Calu3 (cell line): ENCODE data around the gene KRTAP9-3. TPM values are rescaled to one million over a fixed set of nuclear protein-coding genes. Genes with fewer than 3 reads are reported as not detected.
"Not testable (repeated sequence)": the region's sequence is repeated elsewhere in the genome, so short reads cannot be mapped to it uniquely, and the experiment has no call there.

Experiments used
- BruUV-seq: library from RNA; stranded (reverse); fragments of 400-500 nt; replicated peaks from 2 replicates; lab custom pipeline; 2021; lab: Mats Ljungman, UMichigan
- CTCF ChIA-PET: fragments of 300-600 bp; sonication (Branson Sonifier 250); formaldehyde crosslinking; loops from one replicate; lab custom pipeline; 2022; ENCODE audit warnings: antibody characterized with exemption; lab: Charles Lee
- DNase-seq: peaks from one replicate; pipeline ENCODE4 v3.0.0; 2022
- H3K27ac Mint-ChIP-seq: one replicate; pipeline ENCODE4 v1.8.0; 2022; ENCODE audit warnings: mixed read lengths; ENCODE audit not compliant: unreplicated experiment
- H3K27me3 Mint-ChIP-seq: one replicate; pipeline ENCODE4 v1.8.0; 2022; ENCODE audit warnings: mixed read lengths; ENCODE audit not compliant: unreplicated experiment
- H3K36me3 Mint-ChIP-seq: one replicate; pipeline ENCODE4 v1.8.0; 2022; ENCODE audit warnings: mild to moderate bottlenecking, moderate library complexity, mixed read lengths; ENCODE audit not compliant: insufficient read depth, unreplicated experiment
- H3K4me1 Mint-ChIP-seq: one replicate; pipeline ENCODE4 v1.8.0; 2022; ENCODE audit warnings: mild to moderate bottlenecking, low read depth, mixed read lengths; ENCODE audit not compliant: unreplicated experiment
- H3K4me3 Mint-ChIP-seq: one replicate; pipeline ENCODE4 v1.8.0; 2022; ENCODE audit warnings: mild to moderate bottlenecking, low read depth, moderate library complexity, mixed read lengths; ENCODE audit not compliant: unreplicated experiment
- H3K9me3 Mint-ChIP-seq: one replicate; pipeline ENCODE4 v1.8.0; 2022; ENCODE audit warnings: low read depth, mixed read lengths; ENCODE audit not compliant: unreplicated experiment
- intact Hi-C: fragments of 100-400 bp; cut with micrococcal nuclease; formaldehyde crosslinking; loops from one replicate; pipeline ENCODE4 v1.10.0; 2022; ENCODE audit not compliant: unreplicated experiment
- total RNA-seq: library from RNA; stranded (reverse); gene quantifications from 2 replicates; pipeline ENCODE4 v1.2.3, GENCODE V29; 2022
- TF ChIP-seq, protein P1 (sequence below): fragments of 200-600 bp; IDR thresholded peaks from one replicate; pipeline ENCODE4 v1.8.0; 2022; ENCODE audit warnings: antibody characterized with exemption; ENCODE audit not compliant: unreplicated experiment

KRTAP9-3 gene
- total RNA-seq, 1 experiment from 2014 or later, result not detected

DNA sequence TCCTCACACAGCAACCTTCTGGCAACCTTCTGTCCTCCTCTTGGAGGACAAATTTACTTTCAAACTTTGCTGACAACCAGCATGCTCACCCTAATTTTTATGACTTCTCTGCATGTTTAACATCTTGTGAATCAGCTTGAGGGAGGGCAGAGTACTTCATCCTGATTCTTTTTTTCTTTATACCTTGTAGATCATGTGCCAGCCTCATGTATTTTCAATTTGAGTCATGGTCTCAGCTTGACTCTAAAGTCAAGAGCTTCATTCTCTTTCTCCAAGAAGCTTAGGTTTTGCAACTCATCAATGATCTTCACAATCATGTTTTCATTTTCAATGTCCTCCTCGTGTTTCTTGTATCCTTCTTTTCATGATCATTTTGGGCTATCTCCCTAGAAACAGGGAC lies 39.6 kb downstream of the KRTAP9-3 start:
- H3K36me3 Mint-ChIP-seq, result no peaks in the 10 kb centered on the region
- no peak overlapping the region for H3K4me3 Mint-ChIP-seq
- intact Hi-C loops, result no loop called here
- CTCF ChIA-PET, result no interaction called here
- TF ChIP-seq, protein P1, sequence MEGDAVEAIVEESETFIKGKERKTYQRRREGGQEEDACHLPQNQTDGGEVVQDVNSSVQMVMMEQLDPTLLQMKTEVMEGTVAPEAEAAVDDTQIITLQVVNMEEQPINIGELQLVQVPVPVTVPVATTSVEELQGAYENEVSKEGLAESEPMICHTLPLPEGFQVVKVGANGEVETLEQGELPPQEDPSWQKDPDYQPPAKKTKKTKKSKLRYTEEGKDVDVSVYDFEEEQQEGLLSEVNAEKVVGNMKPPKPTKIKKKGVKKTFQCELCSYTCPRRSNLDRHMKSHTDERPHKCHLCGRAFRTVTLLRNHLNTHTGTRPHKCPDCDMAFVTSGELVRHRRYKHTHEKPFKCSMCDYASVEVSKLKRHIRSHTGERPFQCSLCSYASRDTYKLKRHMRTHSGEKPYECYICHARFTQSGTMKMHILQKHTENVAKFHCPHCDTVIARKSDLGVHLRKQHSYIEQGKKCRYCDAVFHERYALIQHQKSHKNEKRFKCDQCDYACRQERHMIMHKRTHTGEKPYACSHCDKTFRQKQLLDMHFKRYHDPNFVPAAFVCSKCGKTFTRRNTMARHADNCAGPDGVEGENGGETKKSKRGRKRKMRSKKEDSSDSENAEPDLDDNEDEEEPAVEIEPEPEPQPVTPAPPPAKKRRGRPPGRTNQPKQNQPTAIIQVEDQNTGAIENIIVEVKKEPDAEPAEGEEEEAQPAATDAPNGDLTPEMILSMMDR, result no peak
- no peaks in the 10 kb centered on the region for H3K4me1 Mint-ChIP-seq
- no TSS peak for BruUV-seq
- no peak overlapping the region for H3K27ac Mint-ChIP-seq
- no peaks in the 10 kb centered on the region for H3K27me3 Mint-ChIP-seq
- no peaks in the 10 kb centered on the region for H3K9me3 Mint-ChIP-seq
- DNase-seq, result no peak

DNA sequence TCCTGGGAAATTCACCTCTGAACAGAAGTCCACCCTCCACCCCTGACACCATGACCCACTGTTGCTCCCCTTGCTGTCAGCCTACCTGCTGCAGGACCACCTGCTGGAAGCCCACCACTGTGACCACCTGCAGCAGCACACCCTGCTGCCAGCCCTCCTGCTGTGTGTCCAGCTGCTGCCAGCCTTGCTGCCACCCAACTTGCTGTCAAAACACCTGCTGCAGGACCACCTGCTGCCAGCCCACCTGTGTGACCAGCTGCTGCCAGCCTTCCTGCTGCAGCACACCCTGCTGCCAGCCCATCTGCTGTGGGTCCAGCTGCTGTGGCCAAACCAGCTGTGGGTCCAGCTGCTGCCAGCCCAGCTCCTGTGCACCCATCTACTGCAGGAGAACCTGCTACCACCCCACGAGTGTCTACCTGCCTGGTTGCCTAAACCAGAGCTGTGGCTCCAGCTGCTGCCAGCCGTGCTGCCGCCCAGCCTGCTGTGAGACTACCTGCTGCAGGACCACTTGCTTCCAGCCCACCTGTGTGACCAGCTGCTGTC lies 43.5 kb downstream of the KRTAP9-3 start, which contains the start of gene KRTAP9-7:
Gene KRTAP9-7, plus strand, starts transcription at position 51 of the 543 bp plus-strand sequence. Its CDS starts 0 bp downstream, at position 51.
- H3K4me1 Mint-ChIP-seq, H3K27ac Mint-ChIP-seq, H3K36me3 Mint-ChIP-seq, intact Hi-C loops, H3K27me3 Mint-ChIP-seq, DNase-seq, H3K9me3 Mint-ChIP-seq, BruUV-seq, H3K4me3 Mint-ChIP-seq: not testable (repeated sequence)
- CTCF ChIA-PET, result interaction anchor here (1.5 kb wide), 1 partner anchor 11 kb away, joined by 6 read pairs; the partner anchor contains the start of gene KRTAP9-6

DNA sequence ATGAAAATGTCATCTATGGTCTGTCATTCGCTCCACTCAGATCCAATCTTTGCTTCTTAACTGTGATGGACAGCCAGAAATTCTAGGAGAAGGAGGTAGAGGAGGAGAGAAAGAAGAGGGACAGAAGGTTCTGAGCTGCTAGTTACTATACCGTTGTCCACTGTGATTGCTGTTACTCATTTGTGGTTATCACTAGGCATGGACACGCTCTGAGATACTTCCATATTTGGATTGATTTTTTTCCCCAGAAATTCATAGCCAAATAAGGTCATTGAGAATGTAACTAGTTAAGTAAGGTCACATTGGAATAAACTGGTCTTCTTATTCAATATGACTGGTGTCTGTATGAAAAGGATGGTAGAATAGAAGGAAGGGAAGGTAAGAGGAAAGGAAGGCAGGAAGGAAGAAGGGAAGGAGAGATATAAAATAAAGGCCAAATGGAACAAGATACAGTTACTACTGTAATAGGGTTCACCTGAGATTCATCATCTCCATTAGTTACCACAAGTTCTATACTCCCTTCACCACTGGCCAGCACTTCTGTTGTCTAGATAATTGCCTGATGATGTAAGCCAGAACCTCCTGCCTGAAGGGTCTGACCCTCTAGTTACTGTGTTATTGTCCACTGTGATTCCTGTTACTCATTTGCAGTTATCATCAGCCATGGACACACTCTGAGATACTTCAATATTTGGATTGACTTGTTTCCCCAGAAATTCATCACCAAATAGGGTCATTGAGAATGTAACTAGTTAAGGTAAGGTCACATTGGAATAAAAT lies 46.1 kb downstream of the KRTAP9-3 start:
- intact Hi-C loops, result no loop called here
- no peaks in the 10 kb centered on the region for H3K9me3 Mint-ChIP-seq
- no peaks in the 10 kb centered on the region for H3K36me3 Mint-ChIP-seq
- CTCF ChIA-PET, result no interaction called here
- no peak for DNase-seq
- no TSS peak for BruUV-seq
- TF ChIP-seq, protein P1, result no peak
- H3K27ac Mint-ChIP-seq, result no peak overlapping the region
- H3K27me3 Mint-ChIP-seq, result no peaks in the 10 kb centered on the region
- H3K4me3 Mint-ChIP-seq, result no peak overlapping the region
- H3K4me1 Mint-ChIP-seq, result peaks cover under 1% of the 10 kb centered on the region

Other genes with a start within 250 kb of the KRTAP9-3 start
- gene KRT40, start 248.1 kb upstream of the KRTAP9-3 start, total RNA-seq, result not detected in 2 replicates
- gene KRTAP3-3, start 238.3 kb upstream of the KRTAP9-3 start, total RNA-seq, result not detected in 2 replicates
- gene KRTAP3-2, start 232.5 kb upstream of the KRTAP9-3 start, total RNA-seq, result not detected in 2 replicates
- not detected in 2 replicates for gene KRTAP3-1, start 223.3 kb upstream of the KRTAP9-3 start, total RNA-seq
- not detected in 2 replicates for gene KRTAP1-5, start 205.2 kb upstream of the KRTAP9-3 start, total RNA-seq
- gene KRTAP1-4, start 202.3 kb upstream of the KRTAP9-3 start, total RNA-seq, result not detected in 2 replicates
- gene KRTAP1-3, start 197.6 kb upstream of the KRTAP9-3 start, total RNA-seq, result not detected in 2 replicates
- 10.2 and 15.9 TPM in 2 replicates for gene KRTAP1-1, start 191.0 kb upstream of the KRTAP9-3 start, total RNA-seq
- gene KRTAP2-1, start 185.1 kb upstream of the KRTAP9-3 start, total RNA-seq, result not detected in 2 replicates
- not detected in 2 replicates for gene KRTAP2-2, start 177.2 kb upstream of the KRTAP9-3 start, total RNA-seq
- 9.4 and 18.2 TPM in 2 replicates for gene KRTAP2-3, start 172.3 kb upstream of the KRTAP9-3 start, total RNA-seq
- gene KRTAP2-4, start 166.6 kb upstream of the KRTAP9-3 start, total RNA-seq, result not detected in 2 replicates
- gene KRTAP4-7, start 148.3 kb upstream of the KRTAP9-3 start, total RNA-seq, result not detected in 2 replicates
- not detected in 2 replicates for gene KRTAP4-8, start 134.3 kb upstream of the KRTAP9-3 start, total RNA-seq
- gene KRTAP4-16, start 130.2 kb upstream of the KRTAP9-3 start, total RNA-seq, result not detected in 2 replicates
- not detected in 2 replicates for gene KRTAP4-9, start 127.1 kb upstream of the KRTAP9-3 start, total RNA-seq
- not detected in 2 replicates for gene KRTAP4-11, start 114.1 kb upstream of the KRTAP9-3 start, total RNA-seq
- not detected in 2 replicates for gene KRTAP4-12, start 108.3 kb upstream of the KRTAP9-3 start, total RNA-seq
- gene KRTAP4-6, start 91.9 kb upstream of the KRTAP9-3 start, total RNA-seq, result not detected in 2 replicates
- gene KRTAP4-5, start 82.6 kb upstream of the KRTAP9-3 start, total RNA-seq, result not detected in 2 replicates
- gene KRTAP4-4, start 71.7 kb upstream of the KRTAP9-3 start, total RNA-seq, result not detected in 2 replicates
- gene KRTAP4-3, start 64.2 kb upstream of the KRTAP9-3 start, total RNA-seq, result not detected in 2 replicates
- not detected in 2 replicates for gene KRTAP4-2, start 54.2 kb upstream of the KRTAP9-3 start, total RNA-seq
- gene KRTAP4-1, start 47.5 kb upstream of the KRTAP9-3 start, total RNA-seq, result not detected in 2 replicates
- gene KRTAP9-1, start 42.6 kb upstream of the KRTAP9-3 start, total RNA-seq, result not detected in 2 replicates
- gene KRTAP9-2, start 5.8 kb upstream of the KRTAP9-3 start, total RNA-seq, result not detected in 2 replicates
- not detected in 2 replicates for gene KRTAP9-8, start 5.5 kb downstream of the KRTAP9-3 start, total RNA-seq
- not detected in 2 replicates for gene KRTAP9-4, start 17.2 kb downstream of the KRTAP9-3 start, total RNA-seq
- not detected in 2 replicates for gene KRTAP9-9, start 22.9 kb downstream of the KRTAP9-3 start, total RNA-seq
- not detected in 2 replicates for gene KRTAP9-6, start 32.9 kb downstream of the KRTAP9-3 start, total RNA-seq
- not detected in 2 replicates for gene KRTAP9-7, start 43.2 kb downstream of the KRTAP9-3 start, total RNA-seq
- not detected in 2 replicates for gene KRTAP29-1, start 70.4 kb downstream of the KRTAP9-3 start, total RNA-seq
- not detected in 2 replicates for gene KRTAP16-1, start 76.9 kb downstream of the KRTAP9-3 start, total RNA-seq
- gene KRTAP17-1, start 83.3 kb downstream of the KRTAP9-3 start, total RNA-seq, result not detected in 2 replicates
- not detected in 2 replicates for gene KRT33A, start 118.4 kb downstream of the KRTAP9-3 start, total RNA-seq
- not detected in 2 replicates for gene KRT33B, start 137.4 kb downstream of the KRTAP9-3 start, total RNA-seq
- gene KRT34, start 149.9 kb downstream of the KRTAP9-3 start, total RNA-seq, result not detected in 2 replicates
- gene KRT31, start 165.2 kb downstream of the KRTAP9-3 start, total RNA-seq, result not detected in 2 replicates
- gene KRT37, start 192.1 kb downstream of the KRTAP9-3 start, total RNA-seq, result not detected in 2 replicates
- not detected in 2 replicates for gene KRT38, start 208.5 kb downstream of the KRTAP9-3 start, total RNA-seq
- not detected in 2 replicates for gene KRT32, start 234.9 kb downstream of the KRTAP9-3 start, total RNA-seq
- not detected in 2 replicates for gene KRT35, start 248.7 kb downstream of the KRTAP9-3 start, total RNA-seq